Measurements from ENCODE around the gene ERP27. TPM values are rescaled to one million over a fixed set of nuclear protein-coding genes. Genes with fewer than 3 reads are reported as not detected.

Gene ERP27
- total RNA-seq, 1 experiment from 2014 or later = not detected

GRCh38 chr12:14962153-14962539 lies 23.8 kb upstream of the ERP27 start (continued):
- TF ChIP-seq ZNF425 (CRISPR knock-in tag; conservative IDR thresholded peaks at IDR 0.05) (no peak), SMAD4 (CRISPR knock-in tag; IDR thresholded peaks at IDR 0.05) (no peak)

- H3K9me3 Mint-ChIP-seq = no peaks in the 10 kb centered on the region
- CTCF ChIA-PET = interaction anchor here (0.6 kb wide), 1 partner anchor 34 kb away, joined by 5 read pairs; no protein-coding TSS in a partner anchor
- no peaks in the 10 kb centered on the region for H3K27me3 Mint-ChIP-seq (ENCODE audit: low read depth)
- no peak within 1 kb of the TSS for H3K27ac Mint-ChIP-seq
- ATAC-seq (peak; percentile 63), DNase-seq (ENCODE audit: low spot score) (no peak)
- POLR2A ChIA-PET = no interaction called here
- no peak for TF ChIP-seq NR3C1 (CRISPR knock-in tag; conservative IDR thresholded peaks at IDR 0.05; ENCODE audit: low read depth)
- no peak for TF ChIP-seq CREB1 (CRISPR knock-in tag; IDR thresholded peaks at IDR 0.05)
- no peak for TF ChIP-seq MLX (CRISPR knock-in tag; IDR thresholded peaks at IDR 0.05)
- no peak for TF ChIP-seq RELA (CRISPR knock-in tag; IDR thresholded peaks at IDR 0.05; ENCODE audit: borderline replicate concordance)
- no peak for TF ChIP-seq CREM (CRISPR knock-in tag; IDR thresholded peaks at IDR 0.05)
- TF ChIP-seq ERG (CRISPR knock-in tag; IDR thresholded peaks at IDR 0.05) = no peak
- no peak for TF ChIP-seq KAT7 (CRISPR knock-in tag; IDR thresholded peaks at IDR 0.05; ENCODE audit: borderline replicate concordance)
- no peak for TF ChIP-seq EMX1 (CRISPR knock-in tag; IDR thresholded peaks at IDR 0.05)
- no peak for TF ChIP-seq ARID4B (CRISPR knock-in tag; IDR thresholded peaks at IDR 0.05; ENCODE audit: borderline replicate concordance)
- TF ChIP-seq ZBTB21 (CRISPR knock-in tag; IDR thresholded peaks at IDR 0.05; ENCODE audit: borderline replicate concordance) = no peak
- 0 out of 2 replicates have a peak within 1 kb of the TSS, but pooled peaks have one; percentile 18 for H3K4me3 Mint-ChIP-seq
- H3K36me3 Mint-ChIP-seq = no peaks in the 10 kb centered on the region
- H3K4me1 Mint-ChIP-seq = peaks cover 31% of the 10 kb centered on the region
Observed at GRCh38 chr12:14961466-14962152, 23.3 kb upstream of the ERP27 start, which contains the start of gene ARHGDIB. ARHGDIB (minus strand) TSS chr12:14961601; CDS start chr12:14950712, 10,889 bp downstream.

All from WTC11 (cell line).